Ovary (tissue), 9 donors: ENCODE measurements around the gene LRP8. TPM values are rescaled to one million over a fixed set of nuclear protein-coding genes. Genes with fewer than 3 reads are reported as not detected.

Experiments
- DNase-seq, 5 donors: peaks; one replicate each; pipeline ENCODE4 v3.0.0-alpha.2; 2019 to 2020
- H3K27ac ChIP-seq, 2 donors: fragments of 200-600 bp; one replicate each; pipeline versions ENCODE4 v1.5.1 to v1.8.0; 2019 to 2022
- H3K27me3 ChIP-seq: fragments of 200-600 bp; one replicate; pipeline ENCODE4 v1.8.0; 2022
- H3K36me3 ChIP-seq: fragments of 200-600 bp; sonication (generic); one replicate; pipeline ENCODE4 v1.5.1; 2019
- H3K4me1 ChIP-seq: one replicate; pipeline ENCODE4 v1.8.1; 2013; ENCODE audit warnings: mild to moderate bottlenecking, moderate library complexity; ENCODE audit not compliant: insufficient read depth
- H3K4me3 ChIP-seq: fragments of 200-600 bp; sonication (generic); one replicate; pipeline ENCODE4 v1.5.1; 2017
- H3K9me3 ChIP-seq, 2 donors: fragments of 200-600 bp in 1 of 2; sonication (generic) in 1 of 2; one replicate each; pipeline versions ENCODE4 v1.5.1 to v1.8.1; 2013 to 2019; ENCODE audit warnings: mild to moderate bottlenecking in 1 of 2, moderate library complexity in 1 of 2
- CTCF ChIP-seq, 3 donors: fragments of 450-650 bp in 2 of 3; fragments of 200-600 bp in 1 of 3; IDR thresholded peaks; one replicate each; pipeline versions ENCODE4 v1.5.1 to v1.8.0; 2016 to 2022; ENCODE audit warnings: antibody characterized with exemption in 3 of 3, mild to moderate bottlenecking in 1 of 3
- EP300 ChIP-seq: sonication (generic); formaldehyde crosslinking; IDR thresholded peaks from one replicate; pipeline ENCODE4 v1.6.1; 2017; ENCODE audit warnings: antibody characterized with exemption
- POLR2A ChIP-seq: fragments of 450-650 bp; IDR thresholded peaks from one replicate; pipeline ENCODE4 v1.6.1; 2017; ENCODE audit warnings: antibody characterized with exemption, mild to moderate bottlenecking, moderate library complexity
- WGBS, 3 donors: extraction: QIAGEN DNeasy Blood & Tissue Kit in 1 of 3; methylation state at CpG; one replicate each; pipeline versions ENCODE4 v1.1.5 to v1.1.7; 2013 to 2017; 5-methylcytosine and 5-hydroxymethylcytosine counted together
- intact Hi-C, 4 donors: fragments of 100-400 bp; cut with DNase I; formaldehyde crosslinking; loops; one replicate each; pipeline versions ENCODE4 v1.11.0 to v1.15.1; 2022 to 2023
- polyA plus RNA-seq, 2 donors: library from polyadenylated mRNA; stranded (reverse); fragments of 200-250 nt in 1 of 2; fragments of 350-450 nt in 1 of 2; fragmentation: Illumina TruSeq in 1 of 2; extraction: RNeasy Lipid Tissue Mini Kit (QIAGEN cat#74804) in 1 of 2; gene quantifications; one replicate each; pipeline ENCODE4 v1.2.3, GENCODE V29; 2013 to 2014
- total RNA-seq, 7 donors: library from RNA; depleted of rRNA in 2 of 7; stranded (reverse); fragments of >200 nt in 2 of 7; fragmentation: NEBNext Ultra II Directional in 3 of 7; extraction: Animal tissue kit (Norgen Biotek cat#: 25700) in 3 of 7; gene quantifications; one replicate each; pipeline versions ENCODE4 v1.1.0 to v1.2.4, GENCODE V29; 2016 to 2023
- donor health status: DM: no; HTN: no; CAD: no; lungs with moderate emphysema.
- donor health status: DM: no; HTN: no; CAD: no.
- donor health status: Bipolar disorder and iron deficiency.
- donor health status: DM: yes; HTN: yes; CAD: no.
- donor health status: DM: no; HTN: no; CAD: no.
- donor health status: DM: yes; HTN: yes; CAD: no.

LRP8 gene
- total and polyA plus RNA-seq, 9 donors = 1.2 to 10.6 (median 2.2) TPM

GRCh38 chr1:53271446-53272090 lies 56.3 kb downstream of the LRP8 start:
- no peak for DNase-seq
- Histone ChIP-seq H3K27ac (no peak overlapping the region), H3K4me3 (no peak overlapping the region), H3K36me3 (no peaks in the 10 kb centered on the region), H3K9me3 (no peaks in the 10 kb centered on the region), H3K27me3 (no peaks in the 10 kb centered on the region), H3K4me1 (no peaks in the 10 kb centered on the region)
- intact Hi-C loops = loop anchor here in 1 of 4 donors (10.0 kb wide), 1 partner anchor 483 kb away; no protein-coding TSS in a partner anchor
- 97 to 98% (median 97%) methylated on average over 5 of the region's 5 CpGs for WGBS, 3 donors
- TF ChIP-seq EP300 (no peak), CTCF (IDR thresholded peaks at IDR 0.05) (no peak), POLR2A (no peak)

GRCh38 chr1:53270873-53271272 lies 57.0 kb downstream of the LRP8 start:
- DNase-seq = no peak
- intact Hi-C loops = loop anchor here in 1 of 4 donors (10.0 kb wide), 1 partner anchor 484 kb away; no protein-coding TSS in a partner anchor
- no peaks in the 10 kb centered on the region for H3K27me3 ChIP-seq
- no peaks in the 10 kb centered on the region for H3K4me1 ChIP-seq
- 76 to 84% (median 78%) methylated on average over 8 of the region's 8 CpGs for WGBS, 3 donors
- no peaks in the 10 kb centered on the region for H3K36me3 ChIP-seq
- no peak overlapping the region for H3K27ac ChIP-seq
- no peaks in the 10 kb centered on the region for H3K9me3 ChIP-seq
- H3K4me3 ChIP-seq = no peak overlapping the region
- no peak for TF ChIP-seq EP300
- no peak for TF ChIP-seq POLR2A
- no peak for TF ChIP-seq CTCF (IDR thresholded peaks at IDR 0.05)

DNA sequence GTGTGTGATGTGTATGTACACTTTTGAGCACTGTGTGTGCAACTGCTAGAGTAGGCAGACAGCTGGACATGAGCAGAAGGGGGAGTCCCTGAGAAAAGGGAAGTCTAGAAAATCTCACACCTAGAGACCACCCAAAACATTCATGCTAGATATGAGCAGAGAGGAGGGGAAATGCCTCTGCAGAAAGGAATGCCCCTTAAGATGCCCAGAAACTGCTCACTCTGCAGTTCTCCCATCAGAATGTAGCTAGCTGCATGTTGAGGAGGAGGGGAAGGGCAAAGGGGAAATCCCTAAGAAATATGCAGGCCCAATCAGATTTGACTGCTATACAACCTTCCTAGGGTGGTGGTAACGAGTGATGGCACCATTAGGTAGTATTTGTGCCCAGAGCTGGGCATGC lies 57.8 kb downstream of the LRP8 start:
- H3K27me3 ChIP-seq = no peaks in the 10 kb centered on the region
- no peak for DNase-seq
- no peaks in the 10 kb centered on the region for H3K36me3 ChIP-seq
- intact Hi-C loops = loop anchor here in 1 of 4 donors (10.0 kb wide), 1 partner anchor 485 kb away; no protein-coding TSS in a partner anchor
- H3K4me3 ChIP-seq = no peak overlapping the region
- 78 to 95% (median 94%) methylated on average over 1 of the region's 1 CpG for WGBS, 3 donors
- no peak overlapping the region for H3K27ac ChIP-seq
- no peaks in the 10 kb centered on the region for H3K4me1 ChIP-seq
- TF ChIP-seq EP300 (no peak), CTCF (IDR thresholded peaks at IDR 0.05) (no peak), POLR2A (no peak)
- no peaks in the 10 kb centered on the region for H3K9me3 ChIP-seq

GRCh38 chr1:53267761-53268160 lies 60.1 kb downstream of the LRP8 start:
- Histone ChIP-seq H3K27me3 (no peaks in the 10 kb centered on the region), H3K27ac (no peak overlapping the region), H3K4me1 (no peaks in the 10 kb centered on the region), H3K4me3 (no peak overlapping the region), H3K9me3 (no peaks in the 10 kb centered on the region), H3K36me3 (no peaks in the 10 kb centered on the region)
- intact Hi-C loops = no loop called here
- TF ChIP-seq EP300 = no peak
- no peak for TF ChIP-seq POLR2A
- TF ChIP-seq CTCF (IDR thresholded peaks at IDR 0.05) = no peak
- no peak for DNase-seq
